GM21737 (cell line): Measurements from ENCODE around the gene CCDC188.

Source experiments
- ATAC-seq: cut with Tn5 transposase; IDR thresholded peaks from one replicate; pipeline ENCODE4 v1.9.1; 2021; ENCODE audit warnings: mild to moderate bottlenecking, moderate library complexity; ENCODE audit not compliant: unreplicated experiment

The CCDC188 gene

GRCh38 chr22:20108757-20109230, 42.1 kb downstream of the CCDC188 start:
- ATAC-seq: no peak

- ATAC-seq: no peak
Observed at GRCh38 chr22:20107951-20108756, 42.7 kb downstream of the CCDC188 start.

- no peak for ATAC-seq
Observed at GRCh38 chr22:20107471-20107901, 43.4 kb downstream of the CCDC188 start.

GRCh38 chr22:20106849-20107237, 44.0 kb downstream of the CCDC188 start:
- no peak for ATAC-seq

- ATAC-seq: no peak
Observed at GRCh38 chr22:20106205-20106848, 44.5 kb downstream of the CCDC188 start.

- ATAC-seq: no peak
Observed at GRCh38 chr22:20105456-20106204, 45.2 kb downstream of the CCDC188 start.

GRCh38 chr22:20102203-20102780, 48.6 kb downstream of the CCDC188 start:
- no peak for ATAC-seq

GRCh38 chr22:20101638-20102037, 49.2 kb downstream of the CCDC188 start:
- ATAC-seq: no peak

GRCh38 chr22:20099099-20099711, 51.6 kb downstream of the CCDC188 start:
- no peak for ATAC-seq
